ENCODE measurements around the gene RAPGEF1.
"Not testable (repeated sequence)": the region's sequence is repeated elsewhere in the genome, so short reads cannot be mapped to it uniquely, and the experiment has no call there.

RAPGEF1 gene

DNA sequence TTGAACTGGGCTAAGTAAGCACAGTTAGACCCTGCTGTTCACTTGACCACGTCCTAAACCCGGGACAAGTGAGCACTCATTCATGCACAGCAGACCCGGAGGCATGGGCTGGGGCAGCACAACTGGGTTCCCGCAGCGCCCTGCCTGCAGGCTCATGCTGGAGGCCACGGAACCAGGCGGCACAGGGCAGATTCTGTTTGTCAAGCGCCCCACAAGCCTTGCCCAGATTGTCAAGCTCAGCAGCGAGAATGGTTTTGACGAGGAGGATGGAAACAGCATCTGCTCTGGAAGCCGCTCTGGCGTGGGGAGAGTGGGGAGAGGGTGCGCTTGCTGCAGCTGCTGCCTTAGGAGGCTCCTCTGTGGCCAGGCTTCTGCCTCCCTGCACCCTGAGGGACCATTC is 161.9 kb downstream of the RAPGEF1 start:
- no peak for DNase-seq

DNA sequence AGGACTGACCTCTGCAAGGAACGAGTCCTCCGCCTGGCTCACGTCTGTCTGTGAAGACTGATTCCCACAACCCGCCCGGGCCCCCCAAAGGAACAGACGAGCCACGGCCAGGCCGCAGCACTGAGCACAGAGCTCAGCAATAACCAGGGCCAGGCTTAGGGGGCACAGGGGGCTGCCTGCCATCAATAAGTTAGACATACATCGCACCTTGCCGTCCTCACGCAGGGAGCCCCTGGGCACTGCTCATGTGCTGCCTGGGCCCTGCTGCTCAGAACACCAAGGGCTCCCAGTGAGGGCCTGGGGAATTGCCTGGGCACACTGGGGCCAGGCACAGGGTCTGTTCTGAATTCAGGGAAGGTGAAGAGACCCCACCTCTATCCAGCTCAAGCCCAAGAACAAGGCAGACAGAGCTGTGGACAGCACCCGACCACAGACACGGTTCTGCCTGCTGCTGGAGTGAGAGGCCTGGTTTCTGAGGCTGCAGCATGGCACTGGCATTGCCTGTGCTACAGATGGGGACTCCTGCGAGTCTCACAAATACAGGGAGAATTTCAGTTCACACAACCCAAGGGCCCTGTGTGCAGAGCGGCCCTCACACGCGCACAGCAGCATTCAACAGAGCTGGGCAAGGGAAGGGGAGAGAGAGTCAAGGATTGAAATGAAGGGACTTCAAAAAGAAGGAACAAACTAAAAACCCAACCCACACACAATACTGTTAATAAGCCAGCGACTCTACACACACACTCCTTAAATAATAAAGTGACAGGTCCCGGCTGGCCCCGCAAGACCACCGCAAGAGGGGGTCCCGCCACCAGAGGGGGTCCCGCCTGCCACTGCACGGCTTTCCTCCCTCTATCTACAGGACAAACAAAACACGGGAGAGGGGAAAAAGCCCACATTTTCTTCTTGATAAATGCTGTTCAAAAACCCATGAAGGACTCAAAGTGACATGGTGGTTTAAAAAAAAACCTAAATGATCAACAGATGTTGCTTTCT is 162.6 kb downstream of the RAPGEF1 start:
- no peak for DNase-seq

- DNase-seq = no peak
These were observed 163.7 kb downstream of the RAPGEF1 start for GRCh38 chr9:131575946-131576853.

GRCh38 chr9:131574730-131575640 is 164.9 kb downstream of the RAPGEF1 start:
- DNase-seq = no peak

GRCh38 chr9:131567910-131568309 is 172.0 kb downstream of the RAPGEF1 start:
- DNase-seq = no peak

GRCh38 chr9:131566158-131566557 is 173.7 kb downstream of the RAPGEF1 start:
- no peak for DNase-seq

- DNase-seq = no peak
These were observed 174.5 kb downstream of the RAPGEF1 start for GRCh38 chr9:131565369-131565768.

- no peak for DNase-seq
These were observed 177.6 kb downstream of the RAPGEF1 start for GRCh38 chr9:131562032-131562959.

GRCh38 chr9:131559421-131560000 is 180.4 kb downstream of the RAPGEF1 start:
- DNase-seq = no peak

DNA sequence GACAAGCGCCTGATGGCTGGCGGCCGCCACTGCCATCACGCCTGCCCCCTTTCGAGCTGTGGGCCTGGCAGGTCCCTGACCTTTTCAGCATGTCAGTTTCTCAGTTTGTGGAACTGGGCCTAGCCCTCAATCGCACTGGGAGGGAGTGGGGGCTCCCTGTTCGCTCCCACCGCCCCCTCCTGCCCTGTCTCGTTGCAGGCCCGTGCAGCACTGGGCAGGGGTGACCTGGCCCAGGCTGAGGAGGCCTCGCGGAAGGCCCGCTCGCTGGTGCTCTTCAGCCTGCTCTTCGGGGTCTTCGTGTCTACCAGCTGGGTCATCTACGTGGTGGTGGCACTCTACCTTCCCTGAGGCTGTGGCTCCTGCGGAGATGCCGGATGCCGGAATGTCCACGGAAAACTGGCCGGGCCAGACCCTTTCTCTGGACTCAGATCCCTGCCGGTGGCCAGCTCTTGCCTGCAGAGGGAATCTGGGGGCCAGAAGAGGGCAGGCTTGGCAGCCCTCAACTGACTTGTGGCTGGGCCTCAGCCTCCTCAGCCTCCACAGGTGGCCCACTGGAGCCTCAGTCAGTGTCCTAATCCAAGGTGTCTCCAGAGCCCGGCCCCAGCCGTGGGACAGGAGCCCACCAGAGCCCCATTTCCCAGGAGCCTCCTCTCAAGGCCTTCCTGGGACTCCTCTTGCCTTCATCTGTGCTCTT is 181.9 kb downstream of the RAPGEF1 start:
- no peak for DNase-seq

- no peak for DNase-seq
These were observed 183.8 kb downstream of the RAPGEF1 start for GRCh38 chr9:131555841-131556673.

DNA sequence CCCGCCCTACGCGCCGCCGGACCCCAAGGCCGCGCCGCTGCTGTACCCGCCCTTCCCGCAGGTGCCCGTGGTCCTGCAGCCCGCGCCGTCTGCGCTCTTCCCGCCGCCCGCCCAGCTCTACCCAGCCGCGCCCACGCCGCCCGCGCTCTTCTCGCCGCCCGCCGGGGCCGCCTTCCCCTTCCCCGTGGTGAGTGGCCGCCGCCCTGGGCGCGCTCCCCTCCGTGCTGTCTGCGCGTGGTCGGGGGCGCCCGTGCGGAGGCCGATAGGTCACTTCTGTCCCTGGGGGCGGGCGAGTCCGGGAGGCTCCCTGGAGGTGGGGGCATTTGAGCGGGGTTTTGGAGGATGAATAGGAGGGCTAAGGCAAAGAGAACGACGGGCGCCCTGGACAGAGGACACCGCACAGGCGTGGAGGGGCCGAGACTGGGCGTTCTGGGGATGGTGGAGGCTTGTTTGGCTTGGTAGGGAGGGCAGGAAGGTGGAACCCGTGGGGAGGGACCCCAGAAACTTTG is 185.0 kb downstream of the RAPGEF1 start:
- no peak for DNase-seq

- DNase-seq = no peak
These were observed 185.6 kb downstream of the RAPGEF1 start for GRCh38 chr9:131554087-131554842.

GRCh38 chr9:131552030-131552429 is 187.8 kb downstream of the RAPGEF1 start:
- no peak for DNase-seq

DNA sequence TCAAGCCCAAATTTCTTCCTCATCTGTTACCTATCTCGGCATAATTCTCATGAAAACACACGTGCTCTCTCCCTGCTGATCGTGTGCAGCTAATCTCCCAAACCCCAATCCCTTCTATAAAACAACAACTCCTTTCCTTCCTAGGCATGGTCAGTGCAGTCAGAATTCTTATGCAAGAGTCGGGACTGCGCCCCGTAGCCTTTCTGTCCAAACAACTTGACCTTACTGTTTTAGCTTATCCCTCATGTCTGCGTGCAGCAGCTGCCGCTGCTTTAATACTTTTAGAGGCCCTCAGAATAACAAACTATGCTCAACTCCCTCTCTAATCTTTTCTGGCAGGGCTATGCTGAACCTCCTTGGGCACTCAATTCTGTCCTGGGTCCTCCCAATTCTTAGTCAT is 189.4 kb downstream of the RAPGEF1 start:
- DNase-seq = not testable (repeated sequence)

- DNase-seq = not testable (repeated sequence)
These were observed 190.7 kb downstream of the RAPGEF1 start for GRCh38 chr9:131549186-131549585.

GRCh38 chr9:131546336-131547084 is 193.4 kb downstream of the RAPGEF1 start:
- no peak for DNase-seq

All from activated gamma-delta T cell treated with Interleukin-2 at 50 U/mL for 16 hours (primary cell).